BE2C (cell line): ENCODE results near the gene C5orf15.

Source experiments
- DNase-seq: peaks from one replicate; pipeline ENCODE4 v3.0.0-alpha.2; 2020
- H3K27me3 ChIP-seq: fragments of 250-450 bp; sonication (Bioruptor Pico); 2 replicates; pipeline ENCODE4 v1.5.1; 2020; ENCODE audit warnings: mild to moderate bottlenecking
- H3K36me3 ChIP-seq: fragments of 250-450 bp; sonication (Bioruptor Pico); 2 replicates; pipeline ENCODE4 v1.5.1; 2020; ENCODE audit warnings: mild to moderate bottlenecking
- H3K4me1 ChIP-seq: fragments of 250-450 bp; sonication (Bioruptor Pico); 2 replicates; pipeline ENCODE4 v1.5.1; 2020
- H3K4me3 ChIP-seq: 2 replicates; pipeline ENCODE4 v1.5.1; 2011; ENCODE audit warnings: low read depth, low read length
- H3K9me3 ChIP-seq: fragments of 250-450 bp; sonication (Bioruptor Pico); 2 replicates; pipeline ENCODE4 v1.5.1; 2020
- CTCF ChIP-seq: IDR thresholded peaks from 2 replicates; pipeline ENCODE4 v1.5.1; 2012; ENCODE audit warnings: mild to moderate bottlenecking, low read depth, low read length

Gene C5orf15

GRCh38 chr5:133928587-133929393 is 39.6 kb downstream of the C5orf15 start:
- peaks cover 35% of the 10 kb centered on the region for H3K4me1 ChIP-seq
- no peaks in the 10 kb centered on the region for H3K27me3 ChIP-seq
- TF ChIP-seq CTCF: no peak
- DNase-seq: no peak
- H3K4me3 ChIP-seq: no peak overlapping the region
- no peaks in the 10 kb centered on the region for H3K36me3 ChIP-seq
- H3K9me3 ChIP-seq: no peaks in the 10 kb centered on the region

- DNase-seq: no peak
- no peaks in the 10 kb centered on the region for H3K36me3 ChIP-seq
Measured at GRCh38 chr5:133927300-133928180, 40.9 kb downstream of the C5orf15 start.

GRCh38 chr5:133926489-133927299 is 41.7 kb downstream of the C5orf15 start:
- DNase-seq: peak; percentile 71

More at GRCh38 chr5:133927300-133928180, 40.9 kb downstream of the C5orf15 start:
- H3K9me3 ChIP-seq: no peaks in the 10 kb centered on the region
- no peaks in the 10 kb centered on the region for H3K27me3 ChIP-seq
- no peak for TF ChIP-seq CTCF
- H3K4me1 ChIP-seq: peaks cover 32% of the 10 kb centered on the region
- H3K4me3 ChIP-seq: no peak overlapping the region

GRCh38 chr5:133925866-133926488 is 42.4 kb downstream of the C5orf15 start:
- TF ChIP-seq CTCF: no peak
- H3K9me3 ChIP-seq: no peaks in the 10 kb centered on the region
- no peak for DNase-seq
- no peaks in the 10 kb centered on the region for H3K36me3 ChIP-seq
- H3K4me3 ChIP-seq: no peak overlapping the region
- peaks cover 41% of the 10 kb centered on the region for H3K4me1 ChIP-seq
- H3K27me3 ChIP-seq: no peaks in the 10 kb centered on the region

More at GRCh38 chr5:133926489-133927299, 41.7 kb downstream of the C5orf15 start:
- Histone ChIP-seq H3K27me3 (no peaks in the 10 kb centered on the region), H3K9me3 (no peaks in the 10 kb centered on the region), H3K4me3 (no peak overlapping the region), H3K36me3 (no peaks in the 10 kb centered on the region), H3K4me1 (peaks cover 40% of the 10 kb centered on the region)
- no peak for TF ChIP-seq CTCF

- no peaks in the 10 kb centered on the region for H3K9me3 ChIP-seq
- no peaks in the 10 kb centered on the region for H3K36me3 ChIP-seq
- no peaks in the 10 kb centered on the region for H3K27me3 ChIP-seq
- DNase-seq: no peak
- no peak for TF ChIP-seq CTCF
- H3K4me3 ChIP-seq: no peak overlapping the region
- H3K4me1 ChIP-seq: peaks cover 41% of the 10 kb centered on the region
Measured at GRCh38 chr5:133925269-133925668, 43.2 kb downstream of the C5orf15 start.
